Large intestine (tissue), 1 donor: ENCODE measurements around the gene POLR1G. TPM values are rescaled to one million over a fixed set of nuclear protein-coding genes. Genes with fewer than 3 reads are reported as not detected.

Experiments
- polyA plus RNA-seq: library from polyadenylated mRNA; unstranded; fragments of 120-200 nt; gene quantifications from one replicate; pipeline ENCODE4 v1.2.1, GENCODE V29; 2013

Gene POLR1G
- polyA plus RNA-seq, 1 donor, result 4.1 TPM

Other genes starting within 250 kb of the POLR1G start
- 0.15 TPM for gene NKPD1, start 245.7 kb upstream of the POLR1G start, polyA plus RNA-seq
- gene TRAPPC6A, start 228.4 kb upstream of the POLR1G start, polyA plus RNA-seq, result 50.2 TPM
- gene BLOC1S3, start 227.9 kb upstream of the POLR1G start, polyA plus RNA-seq, result 12.1 TPM
- 1.7 TPM for gene EXOC3L2, start 161.2 kb upstream of the POLR1G start, polyA plus RNA-seq
- gene MARK4, start 155.4 kb upstream of the POLR1G start, polyA plus RNA-seq, result 17.6 TPM
- gene CKM, start 83.8 kb upstream of the POLR1G start, polyA plus RNA-seq, result 4.9 TPM
- 0.04 TPM for gene KLC3, start 65.9 kb upstream of the POLR1G start, polyA plus RNA-seq
- gene ERCC2, start 36.1 kb upstream of the POLR1G start, polyA plus RNA-seq, result 18.2 TPM
- 11.0 TPM for gene PPP1R13L, start 1.6 kb upstream of the POLR1G start, polyA plus RNA-seq
- gene ERCC1, start 17.3 kb downstream of the POLR1G start, polyA plus RNA-seq, result 66.3 TPM
- 250 TPM for gene FOSB, start 61.4 kb downstream of the POLR1G start, polyA plus RNA-seq
- gene RTN2, start 90.4 kb downstream of the POLR1G start, polyA plus RNA-seq, result 6.9 TPM
- 1.0 TPM for gene PPM1N, start 91.8 kb downstream of the POLR1G start, polyA plus RNA-seq
- gene VASP, start 100.8 kb downstream of the POLR1G start, polyA plus RNA-seq, result 60.4 TPM
- gene OPA3, start 178.2 kb downstream of the POLR1G start, polyA plus RNA-seq, result 8.7 TPM
- 0.66 TPM for gene GPR4, start 195.6 kb downstream of the POLR1G start, polyA plus RNA-seq
- gene EML2, start 232.8 kb downstream of the POLR1G start, polyA plus RNA-seq, result 24.4 TPM